HepG2 (cell line): Measurements from ENCODE around the gene MCAT. TPM values are rescaled to one million over a fixed set of nuclear protein-coding genes. Genes with fewer than 3 reads are reported as not detected.
A peak's percentile ranks its signal among the peaks of the same experiment; 100 is the strongest.

Experiments used
- E2F2 ChIP-seq: sonication (generic); formaldehyde crosslinking; IDR thresholded peaks from 2 replicates; pipeline ENCODE4 v1.4.0; 2020; ENCODE audit warnings: missing genetic modification reagents, borderline replicate concordance
- GATA4 ChIP-seq: sonication (generic); IDR thresholded peaks from 2 replicates; pipeline ENCODE4 v1.6.1; 2016; ENCODE audit warnings: antibody characterized with exemption, low read depth, borderline replicate concordance
- KLF9 ChIP-seq: IDR thresholded peaks from 2 replicates; pipeline ENCODE4 v1.6.1; 2016; ENCODE audit warnings: low read depth
- LCORL ChIP-seq, 2 experiments: fragments of 450-650 bp in 1 of 2; sonication (generic) in 1 of 2; formaldehyde crosslinking in 1 of 2; IDR thresholded peaks; 2 replicates each; pipeline versions ENCODE4 v1.5.0 to v1.6.1; 2017 to 2020; ENCODE audit warnings: antibody characterized with exemption in 1 of 2, missing genetic modification reagents in 1 of 2
- PLRG1 ChIP-seq: fragments of 450-650 bp; conservative IDR thresholded peaks from 2 replicates; pipeline ENCODE4 v1.6.1; 2016
- SAFB2 ChIP-seq: sonication (generic); formaldehyde crosslinking; IDR thresholded peaks from 2 replicates; pipeline ENCODE4 v1.5.1; 2020; ENCODE audit warnings: missing genetic modification reagents, low read depth, mild to moderate bottlenecking, borderline replicate concordance
- TRIM22 ChIP-seq: fragments of 450-650 bp; IDR thresholded peaks from 2 replicates; pipeline ENCODE4 v1.6.1; 2017
- UBTF ChIP-seq: sonication (generic); formaldehyde crosslinking; IDR thresholded peaks from 2 replicates; pipeline ENCODE4 v1.4.0; 2020; ENCODE audit warnings: mild to moderate bottlenecking, missing genetic modification reagents
- ZBTB14 ChIP-seq: sonication (generic); formaldehyde crosslinking; IDR thresholded peaks from 2 replicates; pipeline ENCODE4 v1.4.0; 2020; ENCODE audit warnings: missing genetic modification reagents
- ZBTB2 ChIP-seq: sonication (generic); formaldehyde crosslinking; IDR thresholded peaks from 2 replicates; pipeline ENCODE4 v1.8.0; 2022; ENCODE audit warnings: low read depth, missing genetic modification reagents
- ZC3H13 ChIP-seq: sonication (generic); formaldehyde crosslinking; IDR thresholded peaks from 2 replicates; pipeline ENCODE4 v1.8.1; 2023; ENCODE audit warnings: mild to moderate bottlenecking, missing genetic modification reagents, moderate library complexity
- ZKSCAN1 ChIP-seq: fragments of 150-350 bp; IDR thresholded peaks from 2 replicates; pipeline ENCODE4 v1.6.1; 2014; ENCODE audit warnings: low read length
- ZNF20 ChIP-seq: sonication (generic); formaldehyde crosslinking; IDR thresholded peaks from 2 replicates; pipeline ENCODE4 v1.4.0; 2020; ENCODE audit warnings: mild to moderate bottlenecking, moderate library complexity, missing genetic modification reagents
- ZNF282 ChIP-seq: fragments of 450-650 bp; IDR thresholded peaks from 2 replicates; pipeline ENCODE4 v1.6.1; 2018; ENCODE audit not compliant: partially characterized antibody
- ZNF326 ChIP-seq: sonication (generic); formaldehyde crosslinking; IDR thresholded peaks from 2 replicates; pipeline ENCODE4 v1.4.0; 2020; ENCODE audit warnings: missing genetic modification reagents, borderline replicate concordance
- ZNF503 ChIP-seq: sonication (generic); formaldehyde crosslinking; IDR thresholded peaks from 2 replicates; pipeline ENCODE4 v1.4.0; 2020; ENCODE audit warnings: missing genetic modification reagents
- ZNF549 ChIP-seq: sonication (generic); formaldehyde crosslinking; IDR thresholded peaks from 2 replicates; pipeline ENCODE4 v1.5.0; 2020; ENCODE audit warnings: missing genetic modification reagents
- ZNF577 ChIP-seq: sonication (generic); formaldehyde crosslinking; IDR thresholded peaks from 2 replicates; pipeline ENCODE4 v1.4.0; 2020; ENCODE audit warnings: mild to moderate bottlenecking, low read depth, missing genetic modification reagents, borderline replicate concordance
- ZNF615 ChIP-seq: sonication (generic); formaldehyde crosslinking; IDR thresholded peaks from 2 replicates; pipeline ENCODE4 v1.5.0; 2020; ENCODE audit warnings: mild to moderate bottlenecking, missing genetic modification reagents, borderline replicate concordance
- ZNF674 ChIP-seq: sonication (generic); formaldehyde crosslinking; IDR thresholded peaks from 2 replicates; pipeline ENCODE4 v1.5.0; 2020; ENCODE audit warnings: low read depth, mild to moderate bottlenecking, missing genetic modification reagents
- polyA plus RNA-seq, 8 experiments: library from polyadenylated mRNA; depleted of rRNA in 3 of 8; stranded (reverse) in 7 of 8; unstranded in 1 of 8; fragments of >200 nt; fragmentation: Illumina TruSeq in 4 of 8; extraction: Trizol in 4 of 8; gene quantifications; 2 replicates each; pipeline versions ENCODE4 v1.2.1 to v1.2.3, GENCODE V29; 2011 to 2016; ENCODE audit warnings: low read depth in 4 of 8, missing spikeins in 1 of 8, mixed read lengths in 1 of 8; ENCODE audit not compliant: insufficient read depth in 1 of 8
- total RNA-seq, 5 experiments: library from RNA; depleted of rRNA; stranded (reverse); fragments of >200 nt; fragmentation: Illumina TruSeq; extraction: Trizol; gene quantifications; 2 replicates each; pipeline ENCODE4 v1.2.3, GENCODE V29; 2016; ENCODE audit warnings: low read depth in 1 of 5

The MCAT gene
- total and polyA plus RNA-seq, 2 of the 13 experiments (the other 11 are each of a cell fraction or from before 2014, with no cell fraction given): 9.3 to 16.7 TPM

GRCh38 chr22:43088984-43089717 is 54.0 kb downstream of the MCAT start, which contains the start of gene TTLL1 (continued):
- TF ChIP-seq GATA4 (no peak), TRIM22 (no peak), ZNF549 (no peak), LCORL (IDR thresholded peaks at IDR 0.05) (no peak), LCORL (CRISPR knock-in tag; IDR thresholded peaks at IDR 0.05) (peak; percentile 71; the same call in 1 of the 2 replicates), ZNF282 (no peak), PLRG1 (no peak), ZNF615 (no peak), ZNF503 (CRISPR knock-in tag) (no peak), ZNF20 (CRISPR knock-in tag) (no peak), E2F2 (CRISPR knock-in tag) (no peak), ZKSCAN1 (no peak), ZBTB14 (CRISPR knock-in tag) (no peak), ZNF326 (no peak), ZBTB2 (CRISPR knock-in tag) (0 out of 2 replicates have a peak, but pooled peaks have one; percentile 19), KLF9 (CRISPR knock-in tag) (no peak), SAFB2 (CRISPR knock-in tag) (no peak), ZC3H13 (peak; percentile 65; the same call in 1 of the 2 replicates), ZNF674 (CRISPR knock-in tag) (no peak), UBTF (peak; percentile 58; the same call in 1 of the 2 replicates), ZNF577 (CRISPR knock-in tag) (no peak)
